Activated naive CD4-positive, alpha-beta T cell treated with anti-CD3 and anti-CD28 coated beads for 36 hours (primary cell): ENCODE data around the gene TMC4. TPM values are rescaled to one million over a fixed set of nuclear protein-coding genes. Genes with fewer than 3 reads are reported as not detected.
"Not testable (repeated sequence)": the region's sequence is repeated elsewhere in the genome, so short reads cannot be mapped to it uniquely, and the experiment has no call there.

Source experiments
- CTCF ChIA-PET: fragments of 350-600 bp; sonication (Branson Sonifier 250); formaldehyde crosslinking; loops from one replicate; lab custom pipeline; 2021; ENCODE audit warnings: antibody characterized with exemption; lab: Charles Lee
- DNase-seq: peaks from one replicate; pipeline ENCODE4 v3.0.0-alpha.2; 2020
- H3K27ac Mint-ChIP-seq: one replicate; pipeline ENCODE4 v1.8.0; 2021; ENCODE audit warnings: mild to moderate bottlenecking, mixed read lengths
- H3K27me3 Mint-ChIP-seq: one replicate; pipeline ENCODE4 v1.8.0; 2021; ENCODE audit warnings: low read depth, mixed read lengths
- H3K36me3 Mint-ChIP-seq: one replicate; pipeline ENCODE4 v1.8.0; 2021; ENCODE audit warnings: low read depth, mixed read lengths
- H3K4me1 Mint-ChIP-seq: one replicate; pipeline ENCODE4 v1.8.0; 2021; ENCODE audit warnings: low read depth, mixed read lengths
- H3K4me3 Mint-ChIP-seq: one replicate; pipeline ENCODE4 v1.8.0; 2021; ENCODE audit warnings: mild to moderate bottlenecking, moderate library complexity, mixed read lengths
- H3K9me3 Mint-ChIP-seq: one replicate; pipeline ENCODE4 v1.8.0; 2021; ENCODE audit warnings: mixed read lengths
- intact Hi-C: fragments of 100-400 bp; cut with micrococcal nuclease; formaldehyde crosslinking; loops from one replicate; pipeline ENCODE4 v1.15.1; 2023
- total RNA-seq, 2 experiments: library from RNA; stranded (reverse); gene quantifications; one replicate each; pipeline ENCODE4 v1.2.3, GENCODE V29; 2021

TMC4 gene
- total RNA-seq, 2 experiments from 2014 or later: 0.24 TPM; not detected in 1

DNA sequence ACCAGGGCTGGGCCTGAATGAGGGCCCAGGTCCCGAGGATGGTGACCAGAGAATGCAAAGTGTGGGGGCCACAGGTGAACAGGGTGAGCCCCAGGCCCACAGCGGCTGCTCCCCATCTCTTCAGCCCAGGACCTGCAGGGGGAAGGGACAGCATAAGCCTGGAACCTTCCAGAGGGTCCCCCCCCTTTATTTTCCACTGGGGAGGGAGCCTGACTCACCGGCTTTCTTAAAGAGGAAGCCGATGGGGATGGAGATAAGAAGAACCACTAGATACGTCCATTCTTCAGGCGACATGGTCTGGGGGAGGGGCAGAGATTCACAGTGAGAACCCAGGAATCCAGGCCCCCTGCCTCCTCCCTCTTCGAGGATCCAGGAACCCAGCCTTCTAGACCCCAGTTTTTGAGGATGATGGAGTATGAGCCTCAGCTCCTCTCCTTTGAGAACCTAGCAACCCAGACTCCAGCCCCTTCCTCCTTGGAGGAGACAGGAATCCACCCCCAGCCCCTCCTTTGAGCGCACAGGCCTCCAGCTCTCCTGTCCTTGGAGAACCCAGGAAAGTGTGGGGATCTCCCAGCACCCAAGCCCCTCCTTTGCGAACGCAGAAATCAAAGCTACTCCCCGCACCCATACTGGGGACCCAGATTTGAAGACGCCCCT is 15.4 kb upstream of the TMC4 start:
- no peaks in the 10 kb centered on the region for H3K27me3 Mint-ChIP-seq
- peaks cover 22% of the 10 kb centered on the region for H3K36me3 Mint-ChIP-seq
- peak overlapping the region; percentile 82 for H3K4me3 Mint-ChIP-seq
- H3K27ac Mint-ChIP-seq: peak overlapping the region; percentile 81
- peaks cover 30% of the 10 kb centered on the region for H3K4me1 Mint-ChIP-seq
- intact Hi-C loops: no loop called here
- H3K9me3 Mint-ChIP-seq: no peaks in the 10 kb centered on the region
- CTCF ChIA-PET: interaction anchor here (0.6 to 1.6 kb wide), 5 partner anchors 13 to 1033 kb away, joined by 3 to 4 read pairs (median 3); partner anchors contain the start of gene CNOT3
- DNase-seq: peak; percentile 60

DNA sequence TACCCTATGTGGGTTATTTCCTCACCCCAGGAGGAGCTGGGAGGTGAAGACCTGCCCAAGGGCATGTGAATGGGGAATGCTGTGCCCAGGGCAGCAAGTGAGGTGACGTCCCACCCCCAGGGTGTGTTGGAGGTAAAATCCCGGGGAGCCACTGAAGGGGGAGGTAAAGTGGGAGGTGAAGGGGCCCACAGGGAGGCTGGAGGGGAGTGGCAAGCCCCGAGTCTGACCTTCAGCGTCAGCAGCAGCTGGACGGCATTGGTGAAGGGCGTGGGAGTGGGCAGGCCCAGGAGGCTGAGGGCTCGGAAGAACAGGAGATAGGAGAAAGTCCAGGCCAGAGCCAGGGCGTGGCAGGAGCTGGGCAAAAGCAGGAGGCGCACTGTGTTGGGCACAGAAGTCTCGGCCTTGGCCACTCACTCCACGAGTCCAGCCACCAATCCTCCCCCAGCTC is 14.0 kb upstream of the TMC4 start:
- DNase-seq: no peak
- H3K27ac Mint-ChIP-seq: peak overlapping the region; percentile 24
- intact Hi-C loops: no loop called here
- no peaks in the 10 kb centered on the region for H3K27me3 Mint-ChIP-seq
- H3K4me1 Mint-ChIP-seq: peaks cover 18% of the 10 kb centered on the region
- H3K9me3 Mint-ChIP-seq: no peaks in the 10 kb centered on the region
- H3K4me3 Mint-ChIP-seq: peak overlapping the region; percentile 82
- CTCF ChIA-PET: interaction anchor here (1.2 to 1.4 kb wide), 2 partner anchors 11 to 13 kb away, joined by 3 read pairs; no protein-coding TSS in a partner anchor
- H3K36me3 Mint-ChIP-seq: peaks cover 14% of the 10 kb centered on the region

DNA sequence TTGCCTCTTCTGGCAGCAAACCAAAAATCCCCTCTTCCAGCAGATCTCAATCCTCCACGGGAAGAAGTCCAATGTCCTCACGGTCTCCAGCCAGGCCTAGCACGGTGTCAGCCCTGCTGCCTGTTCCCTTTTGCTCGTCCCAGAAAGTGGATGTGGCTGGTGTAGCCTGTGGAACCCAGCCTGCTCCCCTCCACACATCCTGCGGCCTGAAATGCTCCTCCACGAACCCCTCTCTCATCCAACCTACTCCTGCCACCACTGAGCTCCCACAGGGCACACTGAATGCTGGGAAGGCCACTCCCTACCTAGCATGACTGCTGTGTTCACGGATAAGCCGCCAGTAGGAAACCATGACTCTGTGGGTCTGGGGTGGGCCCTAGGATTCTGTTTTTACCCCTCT is 13.4 kb upstream of the TMC4 start:
- intact Hi-C loops: no loop called here
- CTCF ChIA-PET: interaction anchor here (0.8 to 1.4 kb wide), 3 partner anchors 10 to 16 kb away, joined by 3 read pairs; no protein-coding TSS in a partner anchor
- H3K4me1 Mint-ChIP-seq: peaks cover 14% of the 10 kb centered on the region
- no peak overlapping the region for H3K27ac Mint-ChIP-seq
- no peaks in the 10 kb centered on the region for H3K9me3 Mint-ChIP-seq
- H3K36me3 Mint-ChIP-seq: peaks cover 14% of the 10 kb centered on the region
- no peaks in the 10 kb centered on the region for H3K27me3 Mint-ChIP-seq
- no peak overlapping the region for H3K4me3 Mint-ChIP-seq
- DNase-seq: no peak

DNA sequence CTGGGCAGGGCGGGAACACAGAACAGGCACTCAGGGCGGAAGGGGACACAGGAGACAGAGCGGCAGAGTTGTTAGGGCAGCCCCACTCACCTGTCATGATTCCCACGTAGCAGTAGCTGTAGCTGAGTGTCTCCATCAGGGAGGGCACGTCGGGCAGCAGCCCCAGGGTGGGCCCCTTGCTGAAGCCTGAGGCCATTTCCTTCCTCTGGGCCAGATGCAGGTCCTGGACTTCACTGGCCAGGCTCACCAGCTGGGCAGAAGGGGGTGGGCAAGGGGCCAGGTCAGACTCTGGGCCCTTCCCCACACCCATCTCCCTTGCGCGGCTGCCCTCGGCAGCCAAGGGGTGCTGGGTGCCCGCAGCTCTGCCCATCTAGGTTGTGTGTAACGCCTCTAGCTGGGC is 10.5 kb upstream of the TMC4 start:
- H3K4me3 Mint-ChIP-seq: no peak overlapping the region
- H3K4me1 Mint-ChIP-seq: peaks cover 14% of the 10 kb centered on the region
- intact Hi-C loops: no loop called here
- no peak overlapping the region for H3K27ac Mint-ChIP-seq
- H3K36me3 Mint-ChIP-seq: peaks cover 24% of the 10 kb centered on the region
- no peaks in the 10 kb centered on the region for H3K9me3 Mint-ChIP-seq
- CTCF ChIA-PET: no interaction called here
- H3K27me3 Mint-ChIP-seq: no peaks in the 10 kb centered on the region
- DNase-seq: no peak

DNA sequence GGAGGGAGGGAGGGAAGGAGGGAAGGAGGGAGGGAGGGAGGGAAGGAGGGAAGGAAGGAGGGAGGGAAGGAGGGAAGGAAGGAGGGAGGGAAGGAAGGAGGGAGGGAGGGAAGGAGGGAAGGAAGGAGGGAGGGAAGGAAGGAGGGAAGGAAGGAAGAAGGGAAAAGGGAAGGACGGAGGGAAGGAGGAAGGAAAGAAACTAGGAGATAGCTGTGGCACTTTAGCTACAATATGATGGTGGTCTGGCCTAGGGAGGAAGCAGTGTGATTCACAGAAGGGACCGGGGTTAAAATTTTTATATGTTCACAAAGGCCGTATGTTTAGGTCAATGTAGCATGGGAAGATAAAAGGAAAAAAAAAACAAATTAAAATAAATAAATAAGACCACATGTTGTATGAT is 8.9 kb upstream of the TMC4 start:
- H3K4me3 Mint-ChIP-seq, H3K4me1 Mint-ChIP-seq: not testable (repeated sequence)

DNA sequence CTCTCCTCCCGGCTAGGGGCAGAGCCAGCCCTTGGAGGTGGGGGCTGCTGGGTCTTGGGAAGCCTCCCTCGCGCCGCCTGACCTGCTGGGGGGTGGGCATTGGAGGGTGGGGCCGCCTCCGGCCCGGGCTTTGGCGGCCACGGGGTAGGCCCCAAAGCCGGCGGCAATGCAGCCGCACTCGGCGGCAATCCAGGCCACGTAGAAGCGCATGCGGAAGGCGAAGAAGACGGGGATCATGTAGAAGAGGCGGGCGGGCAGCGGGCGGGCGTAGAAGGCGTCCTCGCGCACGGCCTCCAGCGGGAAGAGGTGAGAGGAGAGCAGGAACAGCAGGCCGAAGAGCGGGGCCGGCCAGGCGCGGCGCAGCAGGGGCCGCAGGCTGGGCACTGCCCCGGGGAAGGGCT is 7.7 kb upstream of the TMC4 start:
- DNase-seq: no peak
- no peak overlapping the region for H3K27ac Mint-ChIP-seq
- no peaks in the 10 kb centered on the region for H3K27me3 Mint-ChIP-seq
- peaks cover 32% of the 10 kb centered on the region for H3K36me3 Mint-ChIP-seq
- CTCF ChIA-PET: no interaction called here
- no peaks in the 10 kb centered on the region for H3K4me1 Mint-ChIP-seq
- H3K4me3 Mint-ChIP-seq: no peak overlapping the region
- H3K9me3 Mint-ChIP-seq: no peaks in the 10 kb centered on the region
- intact Hi-C loops: no loop called here

More for the DNA sequence above, 8.9 kb upstream of the TMC4 start:
- H3K27me3 Mint-ChIP-seq, H3K27ac Mint-ChIP-seq, intact Hi-C loops, CTCF ChIA-PET, H3K9me3 Mint-ChIP-seq, DNase-seq: not testable (repeated sequence)
- H3K36me3 Mint-ChIP-seq: peaks cover 29% of the 10 kb centered on the region

DNA sequence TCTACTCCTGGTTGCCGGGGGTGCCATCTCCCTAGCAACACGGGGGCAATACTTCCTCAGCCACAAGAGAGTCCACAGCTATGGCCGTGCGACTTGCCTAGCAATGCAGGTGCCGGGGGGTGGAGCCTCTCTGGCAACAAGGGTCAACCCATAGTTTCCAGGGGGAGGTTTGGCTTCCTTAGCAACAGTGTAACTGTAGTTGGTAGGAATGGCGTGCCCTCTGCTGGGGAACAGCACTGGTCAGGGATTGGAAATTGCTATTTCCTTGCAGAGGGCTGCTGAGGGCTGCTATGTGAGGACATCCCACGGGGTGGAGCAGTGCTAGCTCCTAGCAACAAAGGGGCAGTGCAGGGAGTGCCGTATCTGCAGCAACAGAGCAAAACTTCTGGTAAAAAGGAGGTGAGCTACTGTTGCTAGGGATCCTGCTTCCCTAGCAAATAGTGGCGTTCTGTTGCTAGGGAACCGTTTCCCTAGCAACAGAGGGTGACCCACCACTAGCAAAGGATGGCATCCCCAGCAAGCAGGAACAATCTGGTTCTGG is 7.0 kb upstream of the TMC4 start:
- Mint-ChIP-seq H3K4me3 (no peak overlapping the region), H3K27me3 (no peaks in the 10 kb centered on the region), H3K27ac (no peak overlapping the region), H3K9me3 (no peaks in the 10 kb centered on the region), H3K36me3 (peaks cover 29% of the 10 kb centered on the region), H3K4me1 (no peaks in the 10 kb centered on the region)
- no peak for DNase-seq
- CTCF ChIA-PET: interaction anchor here (0.7 kb wide), 1 partner anchor 1987 kb away, joined by 3 read pairs; no protein-coding TSS in a partner anchor
- intact Hi-C loops: no loop called here

DNA sequence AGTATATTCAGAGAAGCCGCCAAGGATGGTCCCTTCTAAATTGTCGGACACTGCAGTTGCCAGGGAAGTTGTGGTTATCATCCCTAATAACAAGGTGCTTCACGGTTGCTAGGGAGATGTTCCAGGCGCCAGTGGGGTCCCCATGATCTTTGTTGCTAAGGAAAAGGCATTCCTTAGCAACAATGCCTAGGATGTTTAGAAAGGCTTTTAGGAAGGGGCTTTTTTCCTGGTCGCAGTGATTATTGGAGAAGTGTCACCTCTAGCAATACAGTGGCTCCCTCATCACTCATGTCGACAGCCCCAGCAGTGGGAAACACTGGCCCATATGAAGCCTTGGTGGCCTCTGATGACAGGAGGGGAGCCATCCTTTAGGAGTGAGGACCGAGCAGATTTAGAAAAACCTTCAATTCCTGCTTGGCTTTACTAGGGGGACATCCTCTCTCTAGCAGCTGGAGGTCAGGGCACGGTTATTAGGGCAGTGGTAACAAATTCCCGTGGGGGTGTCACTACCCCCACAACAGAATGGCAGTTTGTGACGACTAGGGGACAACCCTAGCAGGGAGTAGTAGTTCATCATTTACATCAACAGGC is 6.4 kb upstream of the TMC4 start:
- no peaks in the 10 kb centered on the region for H3K9me3 Mint-ChIP-seq
- no peak for DNase-seq
- CTCF ChIA-PET: interaction anchor here (0.7 kb wide), 1 partner anchor 1987 kb away, joined by 3 read pairs; no protein-coding TSS in a partner anchor
- H3K36me3 Mint-ChIP-seq: peaks cover 29% of the 10 kb centered on the region
- H3K4me1 Mint-ChIP-seq: no peaks in the 10 kb centered on the region
- intact Hi-C loops: no loop called here
- H3K27ac Mint-ChIP-seq: no peak overlapping the region
- no peaks in the 10 kb centered on the region for H3K27me3 Mint-ChIP-seq
- no peak overlapping the region for H3K4me3 Mint-ChIP-seq

DNA sequence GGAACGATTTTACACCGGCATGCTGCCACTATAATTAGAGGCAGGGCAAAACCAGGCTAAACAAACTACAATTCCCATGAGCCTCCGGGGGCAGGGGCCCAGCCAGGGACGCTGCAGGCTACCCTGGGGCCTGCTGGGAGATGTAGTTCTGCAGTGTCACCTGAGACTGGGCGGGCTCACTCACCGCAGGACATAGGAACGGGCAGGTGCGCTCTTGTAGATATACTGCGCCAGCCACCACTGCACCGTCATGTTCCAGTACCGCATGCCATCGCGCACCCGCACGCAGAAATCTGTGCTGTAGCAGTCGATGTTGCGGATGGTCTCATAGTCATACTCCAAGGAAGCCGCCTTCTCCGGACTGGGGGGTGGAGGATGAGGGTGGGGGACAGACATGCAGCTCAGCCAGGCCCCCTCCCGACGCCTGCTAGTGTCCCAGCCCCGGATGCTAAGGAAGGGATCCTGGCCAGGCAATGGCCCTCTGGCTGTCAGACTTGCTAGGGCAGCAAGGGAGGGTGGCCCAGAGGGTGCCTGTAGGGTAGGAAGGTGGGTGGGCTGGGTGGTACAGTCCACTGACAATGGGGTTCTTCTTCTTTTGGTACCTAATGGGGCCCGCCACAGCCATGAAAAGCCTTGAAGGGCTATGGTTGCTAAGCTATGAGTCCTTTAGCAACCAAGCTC is 5.8 kb upstream of the TMC4 start:
- DNase-seq: peak; percentile 59
- no peaks in the 10 kb centered on the region for H3K9me3 Mint-ChIP-seq
- CTCF ChIA-PET: no interaction called here
- no peak overlapping the region for H3K4me3 Mint-ChIP-seq
- peaks cover 27% of the 10 kb centered on the region for H3K36me3 Mint-ChIP-seq
- intact Hi-C loops: no loop called here
- no peaks in the 10 kb centered on the region for H3K27me3 Mint-ChIP-seq
- H3K27ac Mint-ChIP-seq: no peak overlapping the region
- no peaks in the 10 kb centered on the region for H3K4me1 Mint-ChIP-seq

DNA sequence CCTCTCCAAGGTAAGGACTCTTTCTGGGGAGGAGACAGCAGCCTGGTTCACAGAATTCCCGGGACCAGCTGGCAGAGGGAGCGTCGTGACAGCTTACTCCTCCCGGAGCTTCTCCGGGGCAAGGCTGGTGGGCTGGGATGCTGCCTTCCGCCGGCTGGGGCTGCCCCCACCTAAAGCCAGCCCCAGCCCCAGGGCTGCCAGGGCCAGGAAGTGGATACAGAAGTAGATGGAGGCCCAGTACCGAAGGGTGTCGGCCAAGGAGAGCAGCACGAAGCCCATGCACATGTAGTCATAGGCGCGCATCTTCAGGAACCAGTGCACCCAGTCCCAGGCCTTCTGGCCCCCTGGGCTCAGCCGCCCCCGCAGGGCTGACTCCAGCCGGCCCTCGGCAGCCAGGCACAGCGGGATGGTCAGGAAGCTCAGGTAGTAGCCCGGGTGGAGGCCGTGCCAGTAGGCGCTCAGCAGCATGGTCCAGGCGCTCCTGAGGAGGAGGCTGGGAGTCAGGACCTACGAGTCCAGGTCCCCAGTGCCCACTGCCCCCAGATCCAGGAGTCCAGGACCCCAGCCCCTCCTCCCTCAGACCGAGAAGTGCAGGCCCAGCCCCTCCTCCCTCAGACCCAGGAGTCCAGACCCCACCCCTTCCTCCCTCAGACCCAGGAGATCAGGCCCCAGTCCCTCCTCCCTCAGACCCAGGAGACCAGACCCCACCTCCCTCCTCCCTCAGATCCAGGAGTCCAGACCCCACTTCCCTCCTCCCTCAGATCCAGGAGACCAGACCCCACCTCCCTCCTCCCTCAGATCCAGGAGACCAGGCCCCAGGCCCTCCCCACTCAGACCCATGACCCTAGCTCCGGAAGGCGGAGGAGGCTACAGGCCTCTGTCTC is 1.2 kb upstream of the TMC4 start:
- Mint-ChIP-seq H3K27me3 (no peaks in the 10 kb centered on the region), H3K4me3 (no peak overlapping the region), H3K36me3 (peaks cover 19% of the 10 kb centered on the region), H3K9me3 (no peaks in the 10 kb centered on the region), H3K27ac (no peak overlapping the region), H3K4me1 (peaks cover 2% of the 10 kb centered on the region)
- intact Hi-C loops: no loop called here
- DNase-seq: no peak
- CTCF ChIA-PET: interaction anchor here (0.8 to 1.4 kb wide), 2 partner anchors 13 to 58 kb away, joined by 3 to 4 read pairs; no protein-coding TSS in a partner anchor

DNA sequence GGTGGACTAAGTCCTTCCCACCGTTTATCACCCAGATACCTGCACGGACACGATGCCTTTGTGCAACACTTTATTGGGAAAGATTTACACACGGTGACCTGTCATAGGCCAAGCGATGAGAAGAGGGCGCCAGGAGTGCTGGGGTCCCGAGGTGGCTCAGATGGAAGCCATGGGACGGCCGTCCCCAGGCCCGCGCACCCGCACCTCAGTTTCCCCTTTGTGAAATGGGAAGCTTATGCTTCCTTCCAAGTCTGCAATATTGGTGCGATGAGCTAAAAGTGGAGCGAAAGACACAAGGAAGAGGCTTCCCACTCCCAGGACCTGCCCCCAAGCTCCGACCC is 369 bp upstream of the TMC4 start:
- Mint-ChIP-seq H3K27me3 (no peaks in the 10 kb centered on the region), H3K4me3 (no peak overlapping the region), H3K4me1 (peaks cover 4% of the 10 kb centered on the region), H3K9me3 (no peaks in the 10 kb centered on the region), H3K36me3 (peaks cover 13% of the 10 kb centered on the region), H3K27ac (no peak overlapping the region)
- CTCF ChIA-PET: interaction anchor here (0.8 kb wide), 1 partner anchor 13 kb away, joined by 3 read pairs; no protein-coding TSS in a partner anchor
- intact Hi-C loops: no loop called here
- no peak for DNase-seq
